Nephron (organoid): Measurements from ENCODE around the gene CCDC187.
"Not testable (repeated sequence)": the region's sequence is repeated elsewhere in the genome, so short reads cannot be mapped to it uniquely, and the experiment has no call there.

ENCODE experiments used
- H3K27ac Mint-ChIP-seq, 3 experiments: 2 replicates each; pipeline ENCODE4 v1.8.0; 2020; ENCODE audit warnings: mixed read lengths in 3 of 3, mild to moderate bottlenecking in 2 of 3, moderate library complexity in 1 of 3
- H3K27me3 Mint-ChIP-seq: 2 replicates; pipeline ENCODE4 v1.8.0; 2021; ENCODE audit warnings: low read depth, mild to moderate bottlenecking, moderate library complexity, mixed read lengths
- H3K36me3 Mint-ChIP-seq: 2 replicates; pipeline ENCODE4 v1.8.0; 2020; ENCODE audit warnings: low read depth, mixed read lengths
- H3K4me1 Mint-ChIP-seq: 2 replicates; pipeline ENCODE4 v1.8.0; 2020; ENCODE audit warnings: mixed read lengths
- H3K4me3 Mint-ChIP-seq, 3 experiments: 2 replicates each; pipeline ENCODE4 v1.8.0; 2020; ENCODE audit warnings: mild to moderate bottlenecking in 3 of 3, mixed read lengths in 3 of 3, moderate library complexity in 2 of 3
- H3K9me3 Mint-ChIP-seq: 2 replicates; pipeline ENCODE4 v1.8.0; 2020; ENCODE audit warnings: mixed read lengths
- TF ChIP-seq, protein P1 (sequence below), 3 experiments: fragments of 200-600 bp; sonication (generic); IDR thresholded peaks; one replicate each; pipeline ENCODE4 v1.5.0; 2021; ENCODE audit warnings: antibody characterized with exemption in 3 of 3; ENCODE audit not compliant: unreplicated experiment in 3 of 3

The CCDC187 gene

GRCh38 chr9:136303825-136304416, at the start of gene CCDC187:
CCDC187 (minus strand) TSS chr9:136304094; CDS start chr9:136303830, 264 bp downstream.
- TF ChIP-seq, protein P1, sequence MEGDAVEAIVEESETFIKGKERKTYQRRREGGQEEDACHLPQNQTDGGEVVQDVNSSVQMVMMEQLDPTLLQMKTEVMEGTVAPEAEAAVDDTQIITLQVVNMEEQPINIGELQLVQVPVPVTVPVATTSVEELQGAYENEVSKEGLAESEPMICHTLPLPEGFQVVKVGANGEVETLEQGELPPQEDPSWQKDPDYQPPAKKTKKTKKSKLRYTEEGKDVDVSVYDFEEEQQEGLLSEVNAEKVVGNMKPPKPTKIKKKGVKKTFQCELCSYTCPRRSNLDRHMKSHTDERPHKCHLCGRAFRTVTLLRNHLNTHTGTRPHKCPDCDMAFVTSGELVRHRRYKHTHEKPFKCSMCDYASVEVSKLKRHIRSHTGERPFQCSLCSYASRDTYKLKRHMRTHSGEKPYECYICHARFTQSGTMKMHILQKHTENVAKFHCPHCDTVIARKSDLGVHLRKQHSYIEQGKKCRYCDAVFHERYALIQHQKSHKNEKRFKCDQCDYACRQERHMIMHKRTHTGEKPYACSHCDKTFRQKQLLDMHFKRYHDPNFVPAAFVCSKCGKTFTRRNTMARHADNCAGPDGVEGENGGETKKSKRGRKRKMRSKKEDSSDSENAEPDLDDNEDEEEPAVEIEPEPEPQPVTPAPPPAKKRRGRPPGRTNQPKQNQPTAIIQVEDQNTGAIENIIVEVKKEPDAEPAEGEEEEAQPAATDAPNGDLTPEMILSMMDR (IDR thresholded peaks at IDR 0.05; ENCODE audit: unreplicated experiment in 3 of 3) = no peak
- Mint-ChIP-seq H3K27me3 (peaks cover 15% of the 10 kb centered on the region), H3K4me1 (no peaks in the 10 kb centered on the region), H3K36me3 (no peaks in the 10 kb centered on the region), H3K27ac (no peak within 1 kb of the TSS), H3K4me3 (no peak within 1 kb of the TSS), H3K9me3 (no peaks in the 10 kb centered on the region)

- no peaks in the 10 kb centered on the region for H3K27me3 Mint-ChIP-seq
Measured at GRCh38 chr9:136353088-136353487, 49.2 kb upstream of the CCDC187 start.

GRCh38 chr9:136352682-136353081, 48.8 kb upstream of the CCDC187 start:
- H3K27me3 Mint-ChIP-seq = no peaks in the 10 kb centered on the region
- H3K9me3 Mint-ChIP-seq = no peaks in the 10 kb centered on the region
- peaks cover 8% of the 10 kb centered on the region for H3K4me1 Mint-ChIP-seq
- TF ChIP-seq, protein P1 (IDR thresholded peaks at IDR 0.05; ENCODE audit: unreplicated experiment in 3 of 3) = no peak
- peak overlapping the region in 1 of 3 experiments; percentile 48 for H3K27ac Mint-ChIP-seq
- peak overlapping the region in 1 of 3 experiments; percentile 5 for H3K4me3 Mint-ChIP-seq
- no peaks in the 10 kb centered on the region for H3K36me3 Mint-ChIP-seq

More at GRCh38 chr9:136353088-136353487, 49.2 kb upstream of the CCDC187 start:
- TF ChIP-seq, protein P1 (IDR thresholded peaks at IDR 0.05; ENCODE audit: unreplicated experiment in 3 of 3) = no peak
- Mint-ChIP-seq H3K4me3 (peak overlapping the region in 1 of 3 experiments; percentile 5), H3K36me3 (no peaks in the 10 kb centered on the region), H3K4me1 (peaks cover 8% of the 10 kb centered on the region), H3K27ac (peak overlapping the region in 1 of 3 experiments; percentile 48), H3K9me3 (no peaks in the 10 kb centered on the region)

- not testable (repeated sequence) for H3K4me1 Mint-ChIP-seq, H3K4me3 Mint-ChIP-seq, H3K9me3 Mint-ChIP-seq, H3K27me3 Mint-ChIP-seq, H3K36me3 Mint-ChIP-seq, H3K27ac Mint-ChIP-seq
Measured at GRCh38 chr9:136351868-136352267, 48.0 kb upstream of the CCDC187 start.

DNA sequence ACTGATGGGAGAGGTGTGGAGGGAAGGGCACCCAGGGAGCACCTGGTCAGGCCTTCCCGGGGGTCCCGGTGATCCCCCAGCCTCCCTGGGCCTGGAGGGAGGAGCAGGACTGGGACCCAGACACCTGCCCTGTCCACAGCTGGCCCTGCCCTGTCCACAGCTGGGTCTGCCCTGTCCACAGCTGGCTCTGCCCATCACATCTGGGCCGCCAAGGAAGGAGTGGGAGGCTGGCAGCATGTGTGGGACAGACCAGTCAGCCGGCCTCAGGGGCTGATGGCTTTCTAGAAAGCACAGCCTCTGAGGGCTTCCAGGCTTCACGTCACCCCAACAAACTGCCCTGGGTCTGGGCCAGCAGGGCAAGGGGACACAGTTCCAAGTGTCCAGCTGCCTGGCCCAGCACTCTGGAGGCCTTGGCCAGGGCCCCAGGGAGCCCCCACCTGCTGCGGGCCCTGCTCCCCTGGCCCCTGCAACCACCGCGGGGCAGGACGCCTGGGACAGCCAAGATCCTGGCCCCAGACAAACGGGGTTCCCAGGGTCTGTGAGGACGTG, 47.4 kb upstream of the CCDC187 start:
- Mint-ChIP-seq H3K27ac (no peak overlapping the region), H3K4me1 (peaks cover 8% of the 10 kb centered on the region), H3K4me3 (no peak overlapping the region), H3K27me3 (no peaks in the 10 kb centered on the region), H3K9me3 (no peaks in the 10 kb centered on the region), H3K36me3 (no peaks in the 10 kb centered on the region)
- TF ChIP-seq, protein P1 (IDR thresholded peaks at IDR 0.05; ENCODE audit: unreplicated experiment in 3 of 3) = no peak

- no peaks in the 10 kb centered on the region for H3K27me3 Mint-ChIP-seq
- H3K36me3 Mint-ChIP-seq = no peaks in the 10 kb centered on the region
- peaks cover 6% of the 10 kb centered on the region for H3K4me1 Mint-ChIP-seq
- no peak overlapping the region for H3K4me3 Mint-ChIP-seq
- H3K27ac Mint-ChIP-seq = no peak overlapping the region
- H3K9me3 Mint-ChIP-seq = no peaks in the 10 kb centered on the region
- TF ChIP-seq, protein P1 (IDR thresholded peaks at IDR 0.05; ENCODE audit: unreplicated experiment in 3 of 3) = no peak
Measured at GRCh38 chr9:136349546-136349945, 45.7 kb upstream of the CCDC187 start.
